CD4-positive, alpha-beta T cell (primary cell): ENCODE measurements around the gene SYPL2. TPM values are rescaled to one million over a fixed set of nuclear protein-coding genes. Genes with fewer than 3 reads are reported as not detected.
A peak's percentile ranks its signal among the peaks of the same experiment; 100 is the strongest.

Source experiments
- ATAC-seq: fragments of 200-7000 bp; cut with Tn5 transposase; one replicate; pipeline ENCODE4 v1.10.0; 2022; ENCODE audit warnings: mild to moderate bottlenecking; ENCODE audit not compliant: poor library complexity
- CTCF ChIA-PET: fragments of 350-600 bp; sonication (Branson Sonifier 250); formaldehyde crosslinking; loops from one replicate; lab custom pipeline; 2021; ENCODE audit warnings: antibody characterized with exemption, inconsistent platforms; lab: Charles Lee
- POLR2A ChIA-PET: fragments of 350-600 bp; sonication (Branson Sonifier 250); formaldehyde crosslinking; loops from one replicate; lab custom pipeline; 2021; ENCODE audit warnings: antibody characterized with exemption, inconsistent platforms; lab: Charles Lee
- DNase-seq, 14 experiments: peaks; one replicate each; pipeline ENCODE4 v3.0.0-alpha.2; 2013 to 2020; ENCODE audit warnings: mixed read lengths in 2 of 14
- H3K27ac ChIP-seq, 2 donors: one replicate each; pipeline versions ENCODE4 v1.5.1 to v1.7.0; 2013; ENCODE audit warnings: low read length in 2 of 2, low read depth in 1 of 2, mild to moderate bottlenecking in 1 of 2
- H3K27me3 ChIP-seq, 2 experiments: 1 replicate in 1 of 2; 2 replicates in 1 of 2; pipeline versions ENCODE4 v1.6.1 to v1.7.0; 2013; ENCODE audit warnings: low read length in 2 of 2, control low read depth in 1 of 2, mild to moderate bottlenecking in 1 of 2, moderate library complexity in 1 of 2; ENCODE audit not compliant: insufficient read depth in 2 of 2, control insufficient read depth in 1 of 2
- H3K36me3 ChIP-seq: one replicate; pipeline ENCODE4 v1.6.1; 2013; ENCODE audit warnings: low read length, control low read depth; ENCODE audit not compliant: insufficient read depth
- H3K4me1 ChIP-seq: one replicate; pipeline ENCODE4 v1.6.1; 2013; ENCODE audit warnings: low read length, control low read depth; ENCODE audit not compliant: insufficient read depth
- H3K4me3 ChIP-seq: one replicate; pipeline ENCODE4 v1.5.1; 2013; ENCODE audit warnings: mild to moderate bottlenecking, low read length, moderate library complexity
- H3K9me3 ChIP-seq, 2 experiments: 1 replicate in 1 of 2; 2 replicates in 1 of 2; pipeline versions ENCODE4 v1.6.1 to v1.7.0; 2013; ENCODE audit warnings: low read length in 2 of 2, mild to moderate bottlenecking in 2 of 2, control low read depth in 1 of 2, moderate library complexity in 1 of 2; ENCODE audit not compliant: control insufficient read depth in 1 of 2, insufficient read depth in 1 of 2
- H3K27ac Mint-ChIP-seq: one replicate; pipeline ENCODE4 v1.8.0; 2020; ENCODE audit warnings: mixed read lengths
- H3K27me3 Mint-ChIP-seq: one replicate; pipeline ENCODE4 v1.8.0; 2021; ENCODE audit warnings: mixed read lengths
- H3K36me3 Mint-ChIP-seq: one replicate; pipeline ENCODE4 v1.8.0; 2021; ENCODE audit warnings: low read depth, mixed read lengths
- H3K4me1 Mint-ChIP-seq: one replicate; pipeline ENCODE4 v1.8.0; 2021; ENCODE audit warnings: low read depth, mixed read lengths
- H3K4me3 Mint-ChIP-seq: one replicate; pipeline ENCODE4 v1.8.0; 2020; ENCODE audit warnings: mild to moderate bottlenecking, mixed read lengths
- H3K9me3 Mint-ChIP-seq: one replicate; pipeline ENCODE4 v1.8.0; 2020; ENCODE audit warnings: mixed read lengths
- intact Hi-C, 2 experiments: fragments of 100-400 bp; cut with DNase I in 1 of 2; cut with micrococcal nuclease in 1 of 2; formaldehyde crosslinking; loops; one replicate each; pipeline versions ENCODE4 v1.15.1 to v1.9.0; 2023 to 2025; cut with DNase I, micrococcal nuclease
- total RNA-seq, 174 experiments: library from RNA in 2 of 174; stranded (reverse) in 2 of 174; gene quantifications; one replicate each; pipeline ENCODE4 v1.2.3 and lab custom pipeline; 2021 to 2026
- TF ChIP-seq, protein P1 (sequence below): fragments of 200-600 bp; IDR thresholded peaks from one replicate; pipeline ENCODE4 v1.8.0; 2022; ENCODE audit warnings: antibody characterized with exemption, mild to moderate bottlenecking

The SYPL2 gene
- total RNA-seq, 2 experiments from 2014 or later, result not detected

DNA sequence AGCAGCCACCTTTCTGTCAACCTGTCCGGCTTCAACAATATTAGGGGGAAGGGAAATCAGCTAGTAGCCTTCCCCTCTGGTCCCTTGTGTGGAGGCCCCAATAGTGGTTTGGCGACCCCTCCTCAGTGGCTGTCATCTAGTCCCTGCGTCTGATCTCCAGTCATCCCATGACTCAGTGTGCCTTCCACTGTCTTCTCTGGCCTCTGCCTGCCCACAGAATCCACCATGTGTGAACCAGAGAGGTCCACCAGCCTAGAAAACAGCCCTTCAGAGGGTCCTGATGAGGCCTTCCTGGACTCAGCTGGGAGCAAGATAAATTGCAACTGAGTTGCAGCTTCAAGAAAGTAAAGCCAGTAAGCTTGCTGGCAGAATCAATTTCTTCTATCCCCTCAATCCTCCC, 13.6 kb downstream of the SYPL2 start:
- H3K4me1 ChIP-seq, result peaks cover 24% of the 10 kb centered on the region
- CTCF ChIA-PET, result interaction anchor here (1.9 kb wide), 1 partner anchor 11 kb away, joined by 7 read pairs; no protein-coding TSS in a partner anchor

GRCh38 chr1:109481646-109482045, 15.3 kb downstream of the SYPL2 start:
- ChIA-PET CTCF (interaction anchor here (4.3 kb wide), 1 partner anchor 12 kb away, joined by 30 read pairs; the partner anchor contains the start of gene CYB561D1), POLR2A (interaction anchor here (4.7 kb wide), 1 partner anchor 51 kb away, joined by 25 read pairs; no protein-coding TSS in a partner anchor)
- Mint-ChIP-seq H3K4me1 (peaks cover 43% of the 10 kb centered on the region), H3K4me3 (no peak overlapping the region), H3K27me3 (peaks cover 10% of the 10 kb centered on the region), H3K27ac (no peak overlapping the region), H3K9me3 (no peaks in the 10 kb centered on the region), H3K36me3 (peaks cover 8% of the 10 kb centered on the region)
- intact Hi-C loops, result loop anchor here (2.0 to 10.0 kb wide), 7 partner anchors 55 to 553 kb away; partner anchors contain the start of genes AHCYL1 (in 1 of the 2), ELAPOR1 (in 1 of the 2), PSMA5 (in 1 of the 2) and PSRC1 (in 1 of the 2)
- TF ChIP-seq, protein P1, sequence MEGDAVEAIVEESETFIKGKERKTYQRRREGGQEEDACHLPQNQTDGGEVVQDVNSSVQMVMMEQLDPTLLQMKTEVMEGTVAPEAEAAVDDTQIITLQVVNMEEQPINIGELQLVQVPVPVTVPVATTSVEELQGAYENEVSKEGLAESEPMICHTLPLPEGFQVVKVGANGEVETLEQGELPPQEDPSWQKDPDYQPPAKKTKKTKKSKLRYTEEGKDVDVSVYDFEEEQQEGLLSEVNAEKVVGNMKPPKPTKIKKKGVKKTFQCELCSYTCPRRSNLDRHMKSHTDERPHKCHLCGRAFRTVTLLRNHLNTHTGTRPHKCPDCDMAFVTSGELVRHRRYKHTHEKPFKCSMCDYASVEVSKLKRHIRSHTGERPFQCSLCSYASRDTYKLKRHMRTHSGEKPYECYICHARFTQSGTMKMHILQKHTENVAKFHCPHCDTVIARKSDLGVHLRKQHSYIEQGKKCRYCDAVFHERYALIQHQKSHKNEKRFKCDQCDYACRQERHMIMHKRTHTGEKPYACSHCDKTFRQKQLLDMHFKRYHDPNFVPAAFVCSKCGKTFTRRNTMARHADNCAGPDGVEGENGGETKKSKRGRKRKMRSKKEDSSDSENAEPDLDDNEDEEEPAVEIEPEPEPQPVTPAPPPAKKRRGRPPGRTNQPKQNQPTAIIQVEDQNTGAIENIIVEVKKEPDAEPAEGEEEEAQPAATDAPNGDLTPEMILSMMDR, result no peak
- Histone ChIP-seq H3K27ac (no peak overlapping the region), H3K27me3 (peaks cover 0 to 12% of the 10 kb centered on the region in 2 experiments), H3K4me3 (no peak overlapping the region), H3K9me3 (peaks cover 0 to 6% of the 10 kb centered on the region in 2 experiments), H3K36me3 (no peaks in the 10 kb centered on the region), H3K4me1 (peaks cover 25% of the 10 kb centered on the region)
- no peak for DNase-seq
- ATAC-seq, result no peak

More for the DNA sequence above, 13.6 kb downstream of the SYPL2 start:
- Histone ChIP-seq H3K27me3 (peaks cover 7 to 12% of the 10 kb centered on the region in 2 experiments), H3K36me3 (no peaks in the 10 kb centered on the region), H3K9me3 (peaks cover 0 to 6% of the 10 kb centered on the region in 2 experiments), H3K4me3 (no peak overlapping the region), H3K27ac (no peak overlapping the region)
- DNase-seq (peak in 1 of 14 experiments; percentile 4), ATAC-seq (no peak)
- Mint-ChIP-seq H3K4me3 (no peak overlapping the region), H3K4me1 (peaks cover 31% of the 10 kb centered on the region), H3K36me3 (peaks cover 3% of the 10 kb centered on the region), H3K27me3 (peaks cover 24% of the 10 kb centered on the region), H3K9me3 (no peaks in the 10 kb centered on the region), H3K27ac (no peak overlapping the region)
- intact Hi-C loops, result loop anchor here (5.0 to 10.0 kb wide), 4 partner anchors 142 to 365 kb away; partner anchors contain the start of genes ELAPOR1 (in 1 of the 2) and PSRC1 (in 1 of the 2)
- TF ChIP-seq, protein P1, result no peak
- POLR2A ChIA-PET, result no interaction called here

- Mint-ChIP-seq H3K27me3 (peaks cover 7% of the 10 kb centered on the region), H3K9me3 (no peaks in the 10 kb centered on the region), H3K4me3 (peak overlapping the region; percentile 93), H3K4me1 (peaks cover 43% of the 10 kb centered on the region), H3K27ac (peak overlapping the region; percentile 87), H3K36me3 (peaks cover 11% of the 10 kb centered on the region)
- ChIA-PET POLR2A (interaction anchor here (1.2 to 4.7 kb wide), 7 partner anchors 19 to 269 kb away, joined by 3 to 76 read pairs (median 10); partner anchors contain the start of genes PSMA5 and SARS1), CTCF (interaction anchor here (3.1 to 4.3 kb wide), 2 partner anchors 11 to 50 kb away, joined by 20 to 30 read pairs; partner anchors contain the start of gene CYB561D1)
- H3K4me1 ChIP-seq, result peaks cover 25% of the 10 kb centered on the region
- H3K9me3 ChIP-seq, result peaks cover 0 to 6% of the 10 kb centered on the region in 2 experiments
- TF ChIP-seq, protein P1, result no peak
- H3K27me3 ChIP-seq, result peaks cover 0 to 9% of the 10 kb centered on the region in 2 experiments
- no peak overlapping the region for H3K4me3 ChIP-seq
- no peaks in the 10 kb centered on the region for H3K36me3 ChIP-seq
- intact Hi-C loops, result loop anchor here (2.0 to 10.0 kb wide), 7 partner anchors 55 to 553 kb away; partner anchors contain the start of genes AHCYL1 (in 1 of the 2), ELAPOR1 (in 1 of the 2), PSMA5 (in 1 of the 2) and PSRC1 (in 1 of the 2)
- ATAC-seq, result no peak
- H3K27ac ChIP-seq, result no peak overlapping the region
- DNase-seq, result no peak
Measured at GRCh38 chr1:109482242-109482641, 15.9 kb downstream of the SYPL2 start.
